ENCODE results near the gene BEND5.

Gene BEND5, protein sequence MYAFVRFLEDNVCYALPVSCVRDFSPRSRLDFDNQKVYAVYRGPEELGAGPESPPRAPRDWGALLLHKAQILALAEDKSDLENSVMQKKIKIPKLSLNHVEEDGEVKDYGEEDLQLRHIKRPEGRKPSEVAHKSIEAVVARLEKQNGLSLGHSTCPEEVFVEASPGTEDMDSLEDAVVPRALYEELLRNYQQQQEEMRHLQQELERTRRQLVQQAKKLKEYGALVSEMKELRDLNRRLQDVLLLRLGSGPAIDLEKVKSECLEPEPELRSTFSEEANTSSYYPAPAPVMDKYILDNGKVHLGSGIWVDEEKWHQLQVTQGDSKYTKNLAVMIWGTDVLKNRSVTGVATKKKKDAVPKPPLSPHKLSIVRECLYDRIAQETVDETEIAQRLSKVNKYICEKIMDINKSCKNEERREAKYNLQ

DNA sequence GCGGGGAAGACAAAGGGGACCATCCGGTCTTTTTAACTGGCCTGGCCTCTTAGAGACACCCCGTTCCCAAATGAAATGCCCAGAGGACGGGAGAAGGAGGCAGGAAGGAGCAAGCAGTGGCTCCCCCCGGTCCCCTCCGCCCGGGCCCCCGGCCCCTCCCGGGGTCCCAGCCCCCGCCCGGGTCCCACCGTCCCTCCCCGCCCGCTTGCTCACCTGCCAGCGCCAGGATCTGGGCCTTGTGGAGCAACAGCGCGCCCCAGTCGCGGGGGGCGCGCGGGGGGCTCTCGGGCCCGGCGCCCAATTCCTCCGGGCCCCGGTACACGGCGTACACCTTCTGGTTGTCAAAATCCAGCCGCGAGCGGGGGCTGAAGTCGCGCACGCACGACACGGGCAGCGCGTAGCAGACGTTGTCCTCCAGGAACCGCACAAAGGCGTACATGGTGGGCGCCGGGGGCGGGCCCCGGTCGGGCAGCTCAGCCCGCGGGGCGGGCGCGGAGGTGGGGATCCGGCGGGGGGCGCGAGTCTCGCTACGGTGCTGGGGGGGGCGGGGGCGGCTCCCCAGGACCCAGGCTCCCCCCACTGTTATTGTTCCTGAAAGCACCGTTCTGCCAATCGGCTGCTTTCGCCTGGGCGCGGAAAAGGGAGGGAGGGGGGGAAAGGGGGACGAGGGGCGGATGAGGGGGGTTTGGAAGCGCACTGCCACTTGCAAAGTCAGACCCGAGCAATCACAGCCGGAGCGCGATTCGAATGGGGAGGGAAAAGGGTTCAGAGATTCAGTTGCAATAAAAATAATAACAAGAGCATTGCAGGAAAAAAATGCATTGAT, at the start of gene BEND5:
Gene BEND5 (minus strand): TSS at position 499 of the 826 bp plus-strand sequence. CDS start 60 bp downstream, at position 439.
- DNase-seq: peak; percentile 87

- DNase-seq: peak; percentile 89
Measured at GRCh38 chr1:48823168-48823567, 46.5 kb upstream of the BEND5 start.

DNA sequence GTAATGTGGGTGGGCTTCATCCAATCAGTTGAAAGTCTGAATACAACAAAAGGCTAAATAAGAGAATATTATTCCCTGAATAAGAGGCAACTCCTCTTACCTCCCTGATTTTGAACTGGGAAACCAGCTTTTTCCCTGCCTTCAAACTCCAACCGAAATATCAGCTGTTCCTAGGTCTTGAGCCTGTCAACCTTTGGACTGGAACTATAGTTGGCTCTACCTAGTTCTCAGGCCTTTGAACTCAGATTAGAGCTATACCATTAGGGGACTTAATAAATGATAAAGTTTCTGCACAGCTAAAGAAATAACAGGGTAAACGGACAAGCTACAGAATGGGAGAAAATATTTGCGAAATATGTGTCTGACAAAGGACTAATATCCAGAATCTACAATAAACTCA, 43.8 kb upstream of the BEND5 start:
- no peak for DNase-seq

DNA sequence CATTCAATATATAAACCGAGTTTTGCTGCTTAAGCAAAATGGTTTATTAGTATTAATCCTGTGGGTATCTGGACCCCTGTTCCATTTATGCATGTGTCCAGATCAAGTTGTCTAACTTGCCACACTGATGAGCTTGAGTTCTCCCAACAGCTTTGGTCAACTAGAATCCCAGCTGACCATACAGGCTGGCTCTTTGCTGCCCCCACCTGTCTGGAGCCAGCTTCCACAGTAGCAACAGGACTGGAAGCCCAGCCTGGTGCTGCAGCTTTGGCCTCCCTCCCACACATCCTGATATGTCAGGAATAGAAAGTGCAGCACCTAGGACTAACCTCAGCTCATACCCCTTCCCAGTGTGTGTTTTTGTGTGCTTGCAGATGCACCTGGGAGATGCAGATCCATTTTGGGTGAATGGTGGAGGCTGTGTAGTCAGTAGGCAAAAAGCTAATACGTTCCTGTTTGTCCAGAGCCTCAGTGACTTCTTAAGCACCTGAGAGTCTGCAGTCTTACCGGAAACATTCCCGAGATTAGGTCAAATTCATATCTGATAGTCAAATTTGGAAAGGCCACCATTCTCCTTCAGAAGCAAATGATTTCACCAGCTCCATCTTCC, 40.9 kb upstream of the BEND5 start:
- peak; percentile 9 for DNase-seq

DNA sequence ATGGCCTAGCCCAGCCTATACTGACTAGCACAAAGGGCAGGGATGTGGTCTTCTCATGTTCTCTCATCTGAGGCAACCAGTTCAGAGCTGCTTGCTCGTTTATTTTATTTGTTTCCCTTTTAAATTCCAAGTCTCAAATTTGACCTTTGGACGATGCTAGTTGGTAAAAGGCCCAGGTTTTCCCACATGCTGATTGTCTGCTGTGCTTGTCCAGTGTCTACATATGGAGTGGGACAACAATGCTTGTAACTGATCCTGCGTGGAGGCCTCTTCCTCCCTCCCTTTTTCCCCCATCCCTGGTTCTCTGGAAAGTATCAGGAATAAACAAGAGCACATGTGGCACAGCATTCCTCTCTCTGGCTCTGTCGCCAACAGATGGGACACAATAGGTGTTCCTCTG, 34.0 kb upstream of the BEND5 start:
- DNase-seq: no peak

- DNase-seq: peak; percentile 22
Measured at GRCh38 chr1:48808496-48808895, 31.8 kb upstream of the BEND5 start.

- no peak for DNase-seq
Measured at GRCh38 chr1:48807554-48808260, 31.0 kb upstream of the BEND5 start.

- no peak for DNase-seq
Measured at GRCh38 chr1:48803474-48803873, 26.8 kb upstream of the BEND5 start.

GRCh38 chr1:48794816-48795215, 18.1 kb upstream of the BEND5 start:
- DNase-seq: no peak

DNA sequence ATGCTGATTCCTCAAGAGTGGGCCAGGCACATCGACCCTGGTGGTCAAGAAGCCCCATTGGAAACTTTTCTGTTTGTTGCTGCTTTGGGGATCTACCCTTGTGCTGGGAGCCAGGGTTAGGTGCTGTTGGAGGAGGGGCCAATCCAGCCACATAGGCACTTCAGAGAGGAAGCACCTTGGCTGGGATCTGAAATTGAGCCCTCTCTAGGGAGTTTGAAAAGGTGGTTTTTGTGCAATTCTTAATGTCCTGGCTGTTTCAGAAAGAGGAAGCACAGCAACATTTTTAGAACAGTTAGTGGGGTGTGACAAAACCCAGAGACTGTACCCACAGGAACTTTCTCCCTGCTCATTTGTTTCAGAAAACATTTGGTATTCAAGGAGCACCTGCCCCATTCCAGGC, 17.2 kb upstream of the BEND5 start:
- no peak for DNase-seq

- peak; percentile 77 for DNase-seq
Measured at GRCh38 chr1:48792961-48793360, 16.3 kb upstream of the BEND5 start.

GRCh38 chr1:48790397-48790796, 13.7 kb upstream of the BEND5 start:
- no peak for DNase-seq

DNA sequence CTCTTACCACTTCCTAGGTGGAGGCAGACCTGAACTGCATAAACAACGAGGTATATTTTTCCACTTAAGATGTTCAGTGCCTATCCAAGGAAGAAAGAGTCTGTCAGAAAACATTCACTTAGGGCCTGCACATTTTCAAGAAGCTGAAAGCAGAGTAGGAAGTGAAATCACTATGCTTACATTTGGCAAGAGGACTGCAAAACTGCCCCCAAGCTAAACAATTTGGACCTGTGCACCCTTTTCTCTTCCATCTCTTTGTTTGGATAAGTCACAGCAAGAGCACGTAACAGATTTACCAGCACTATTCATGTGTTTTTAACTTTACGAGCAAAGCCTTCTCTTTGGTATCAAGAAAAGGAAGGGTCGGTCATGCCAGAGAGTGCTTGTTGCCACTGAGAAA, 13.2 kb upstream of the BEND5 start:
- DNase-seq: peak; percentile 48

GRCh38 chr1:48785869-48786268, 9.2 kb upstream of the BEND5 start:
- no peak for DNase-seq

DNA sequence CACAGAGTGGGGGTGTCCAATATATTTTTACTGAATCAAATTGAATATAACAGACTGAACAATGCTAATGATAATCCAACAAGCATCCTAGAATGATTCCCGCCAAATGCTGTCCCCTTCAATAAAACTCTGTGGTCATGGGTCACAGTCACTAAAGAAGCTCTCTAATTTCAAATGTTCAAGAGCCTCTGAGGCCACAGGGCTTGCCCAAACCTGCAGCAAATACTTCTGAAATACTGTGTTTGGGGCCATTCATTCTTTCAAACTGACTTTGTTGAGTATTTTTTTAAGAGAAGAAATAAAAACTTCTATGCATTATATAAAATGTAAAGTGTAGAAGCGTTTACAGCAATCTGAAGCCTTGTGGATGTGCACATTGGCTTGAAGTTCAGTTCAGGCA, 7.6 kb upstream of the BEND5 start:
- DNase-seq: peak; percentile 95

GRCh38 chr1:48777219-48777895, 666 bp upstream of the BEND5 start:
- peak; percentile 69 for DNase-seq

- DNase-seq: peak; percentile 61
Measured at GRCh38 chr1:48775831-48776392, 779 bp downstream of the BEND5 start.

DNA sequence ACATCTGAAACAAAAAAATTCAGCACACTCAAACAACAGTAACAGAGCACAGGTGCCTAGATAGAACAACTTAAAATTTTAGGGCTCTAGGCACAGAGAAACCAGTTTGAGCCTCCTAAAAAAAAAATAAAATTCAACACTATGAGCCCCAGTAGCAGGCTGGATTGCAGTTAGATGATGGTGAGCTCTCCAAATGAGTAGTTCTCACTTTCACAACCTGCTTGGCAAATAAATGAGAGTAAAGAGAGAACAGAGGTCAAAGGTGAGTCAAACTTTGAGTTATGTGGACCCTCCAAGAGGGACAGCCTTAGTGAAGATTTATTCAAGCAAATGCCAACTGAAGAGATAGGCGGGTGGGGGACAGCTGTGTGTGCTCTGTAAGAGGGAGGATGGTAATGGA, 3.6 kb downstream of the BEND5 start:
- DNase-seq: no peak

GRCh38 chr1:48772211-48772610, 4.5 kb downstream of the BEND5 start:
- no peak for DNase-seq

GRCh38 chr1:48771561-48771960, 5.1 kb downstream of the BEND5 start:
- DNase-seq: no peak

DNA sequence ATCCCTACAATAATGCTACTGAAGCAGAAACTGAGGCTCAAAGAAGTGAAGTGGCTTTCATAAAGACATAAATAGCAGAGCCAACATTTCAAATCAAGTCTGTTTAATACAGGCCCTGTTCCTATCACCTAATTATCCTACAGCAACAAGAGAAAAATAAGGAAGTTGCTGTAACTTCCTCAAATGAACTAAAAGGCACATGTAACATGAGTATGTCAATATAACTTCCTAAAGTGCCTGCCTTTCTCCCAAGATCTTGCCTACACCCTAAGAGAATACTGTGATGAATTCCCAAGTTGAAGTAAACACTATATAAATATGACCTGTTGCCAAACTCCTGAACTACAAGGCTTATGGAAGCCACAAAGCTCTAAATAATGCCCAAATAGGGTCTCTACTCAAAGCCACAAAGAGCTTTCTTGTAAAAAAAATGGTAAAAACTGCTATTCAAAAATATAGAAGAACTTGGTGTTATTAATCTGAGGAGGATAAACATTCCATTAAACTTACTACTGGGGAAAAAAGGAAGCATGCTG, 8.6 kb downstream of the BEND5 start:
- DNase-seq: no peak

- no peak for DNase-seq
Measured at GRCh38 chr1:48765335-48765734, 11.4 kb downstream of the BEND5 start.
